Measurements from ENCODE around the gene NAA60.
"Not testable (repeated sequence)": the region's sequence is repeated elsewhere in the genome, so short reads cannot be mapped to it uniquely, and the experiment has no call there.

The NAA60 gene

GRCh38 chr16:3465301-3465700 is 21.8 kb downstream of the NAA60 start:
- no peak for DNase-seq

GRCh38 chr16:3465911-3466584 is 22.6 kb downstream of the NAA60 start:
- no peak for DNase-seq

GRCh38 chr16:3467182-3467581 is 23.7 kb downstream of the NAA60 start:
- DNase-seq = no peak

GRCh38 chr16:3467921-3468320 is 24.4 kb downstream of the NAA60 start:
- DNase-seq = no peak

- DNase-seq = no peak
These were observed 25.0 kb downstream of the NAA60 start for GRCh38 chr16:3468501-3468900.

- no peak for DNase-seq
These were observed 26.3 kb downstream of the NAA60 start for GRCh38 chr16:3469736-3470135.

- DNase-seq = no peak
These were observed 27.2 kb downstream of the NAA60 start for GRCh38 chr16:3470723-3471122.

- DNase-seq = no peak
These were observed 28.2 kb downstream of the NAA60 start for GRCh38 chr16:3471518-3472176.

- peak in 1 of 5 donors; percentile 24 for DNase-seq
These were observed 29.6 kb downstream of the NAA60 start for GRCh38 chr16:3472878-3473595.

GRCh38 chr16:3473596-3473943 is 30.1 kb downstream of the NAA60 start:
- DNase-seq = not testable (repeated sequence)

- no peak for DNase-seq
These were observed 30.8 kb downstream of the NAA60 start for GRCh38 chr16:3474136-3474779.

- DNase-seq = not testable (repeated sequence)
These were observed 31.4 kb downstream of the NAA60 start for GRCh38 chr16:3474870-3475269.

GRCh38 chr16:3475604-3476375 is 32.3 kb downstream of the NAA60 start:
- DNase-seq = no peak

GRCh38 chr16:3476409-3476808 is 32.9 kb downstream of the NAA60 start:
- DNase-seq = no peak

GRCh38 chr16:3478242-3478925 is 34.9 kb downstream of the NAA60 start:
- DNase-seq = no peak

GRCh38 chr16:3479654-3480216 is 36.3 kb downstream of the NAA60 start:
- DNase-seq = no peak

GRCh38 chr16:3480901-3481695 is 37.6 kb downstream of the NAA60 start:
- no peak for DNase-seq

- no peak for DNase-seq
These were observed 38.5 kb downstream of the NAA60 start for GRCh38 chr16:3481696-3482658.

GRCh38 chr16:3482659-3483241 is 39.3 kb downstream of the NAA60 start:
- no peak for DNase-seq
